Mucosa of gallbladder (tissue), 1 donor: ENCODE results near the gene C19orf47. TPM values are rescaled to one million over a fixed set of nuclear protein-coding genes. Genes with fewer than 3 reads are reported as not detected.

Experiments
- DNase-seq: peaks from one replicate; pipeline ENCODE4 v3.0.0-alpha.2; 2020; ENCODE audit warnings: low spot score
- total RNA-seq: library from RNA; stranded (reverse); gene quantifications from one replicate; pipeline ENCODE4 v1.2.1, GENCODE V29; 2021
- donor health status: DM: no; HTN: no; CAD: no.

The C19orf47 gene, protein sequence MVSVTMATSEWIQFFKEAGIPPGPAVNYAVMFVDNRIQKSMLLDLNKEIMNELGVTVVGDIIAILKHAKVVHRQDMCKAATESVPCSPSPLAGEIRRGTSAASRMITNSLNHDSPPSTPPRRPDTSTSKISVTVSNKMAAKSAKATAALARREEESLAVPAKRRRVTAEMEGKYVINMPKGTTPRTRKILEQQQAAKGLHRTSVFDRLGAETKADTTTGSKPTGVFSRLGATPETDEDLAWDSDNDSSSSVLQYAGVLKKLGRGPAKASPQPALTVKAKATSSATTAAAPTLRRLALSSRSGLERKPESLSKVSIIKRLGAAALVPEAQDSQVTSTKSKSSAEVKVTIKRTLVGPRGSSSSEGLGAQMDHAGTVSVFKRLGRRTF
- 13.2 TPM for total RNA-seq

- DNase-seq = peak; percentile 100
These were observed at the start of gene C19orf47, which contains the start of gene PLD3 for GRCh38 chr19:40348125-40348913. C19orf47 (minus strand) TSS chr19:40348397; CDS start chr19:40341857, 6,540 bp downstream. PLD3 (plus strand) TSS chr19:40348695; CDS start chr19:40366484, 17,789 bp downstream.

- DNase-seq = no peak
These were observed 49.3 kb upstream of the C19orf47 start for GRCh38 chr19:40397568-40397906.

GRCh38 chr19:40396886-40397567 is 48.8 kb upstream of the C19orf47 start:
- DNase-seq = no peak

DNA sequence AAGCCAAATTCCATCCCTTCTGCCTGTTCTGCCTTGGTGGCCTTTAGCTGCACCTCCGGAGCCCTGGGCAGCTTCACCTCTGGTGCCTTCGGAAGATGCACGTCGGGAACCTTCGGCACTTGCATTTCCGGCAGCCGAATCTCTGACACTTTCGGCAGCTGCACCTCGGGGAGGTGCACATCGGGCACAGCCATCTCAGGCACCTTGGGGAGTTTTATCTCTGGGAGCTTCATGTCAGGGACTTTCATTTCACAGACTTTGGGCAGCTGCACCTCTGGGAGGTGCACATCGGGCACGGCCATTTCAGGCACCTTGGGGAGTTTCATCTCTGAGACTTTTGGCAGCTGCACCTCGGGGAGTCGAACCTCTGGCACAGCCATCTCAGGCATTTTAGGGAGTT is 47.8 kb upstream of the C19orf47 start:
- DNase-seq = no peak

- no peak for DNase-seq
These were observed 46.6 kb upstream of the C19orf47 start for GRCh38 chr19:40394816-40395210.

DNA sequence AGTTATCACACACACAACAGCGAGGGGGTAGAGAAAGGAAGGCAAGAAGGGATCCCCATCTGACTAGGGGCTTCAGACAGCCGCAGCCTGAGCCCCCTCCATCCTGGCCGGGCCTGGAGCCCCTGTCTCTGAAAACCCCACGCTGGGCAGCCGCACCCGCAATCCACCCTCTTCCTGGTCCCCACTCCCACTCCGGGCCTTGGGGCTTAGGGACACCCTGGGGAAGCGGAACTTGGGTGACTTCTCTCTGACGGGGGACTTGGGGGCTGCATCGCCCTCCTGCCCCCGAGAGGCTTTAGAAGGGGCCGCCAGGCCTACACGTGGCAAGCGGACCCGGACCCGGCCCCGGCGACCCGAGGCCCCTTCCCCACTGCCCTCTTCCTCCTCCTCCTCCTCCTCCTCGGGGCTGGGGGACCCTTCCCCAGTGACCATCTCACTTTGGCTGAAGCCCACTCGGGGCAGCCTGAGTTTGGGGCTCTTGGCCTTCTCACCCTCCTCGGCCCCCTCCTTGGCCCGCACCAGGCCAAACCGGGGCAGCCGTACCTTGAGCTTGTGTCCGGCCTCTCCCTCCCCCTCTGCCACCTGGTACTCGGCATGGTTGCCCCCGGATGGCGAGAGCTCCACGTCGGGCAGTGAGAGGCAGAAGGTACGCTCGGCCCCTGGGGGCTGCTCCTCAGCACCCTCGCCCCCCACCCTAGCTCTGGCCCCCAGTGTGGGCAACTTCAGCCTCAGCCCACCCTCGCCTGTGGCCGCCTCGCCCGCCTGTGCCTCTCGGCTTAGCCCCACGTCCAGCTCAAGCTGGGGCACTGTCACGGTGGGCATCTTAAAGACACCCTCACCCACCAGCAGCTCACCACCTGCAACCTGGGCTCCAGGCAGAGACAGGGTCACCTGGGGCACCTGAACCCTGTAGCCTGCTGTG is 46.0 kb upstream of the C19orf47 start:
- DNase-seq = no peak

DNA sequence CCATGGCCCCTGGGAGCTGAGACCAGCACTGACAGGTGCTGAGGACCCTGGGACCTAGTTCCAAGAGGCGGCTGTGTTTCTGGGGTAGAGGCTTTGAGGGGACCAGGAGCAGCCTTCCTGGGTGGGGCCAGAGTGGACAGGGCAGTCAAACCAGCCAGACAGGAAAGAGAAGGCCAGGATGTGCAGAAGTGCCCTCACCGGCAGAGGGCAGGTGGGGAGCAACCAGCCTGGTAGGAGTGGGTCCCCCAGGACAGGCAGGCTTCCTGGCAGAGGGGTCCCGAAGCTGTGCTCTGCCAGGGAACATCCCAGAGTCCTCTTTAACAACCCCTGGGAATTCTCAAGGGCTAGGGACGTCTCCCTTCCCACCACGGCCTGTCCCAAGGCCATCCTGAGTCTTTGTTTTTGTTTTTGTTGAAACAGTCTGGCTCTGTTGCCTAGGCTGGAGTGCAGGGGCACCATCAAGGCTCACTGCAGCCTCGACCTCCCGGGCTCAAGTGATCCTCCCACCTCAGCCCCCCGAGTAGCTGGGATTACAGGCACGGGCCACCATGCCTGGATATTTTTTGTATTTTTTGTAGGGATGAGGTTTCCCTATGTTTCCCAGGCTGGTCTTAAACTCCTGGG is 44.8 kb upstream of the C19orf47 start:
- peak; percentile 36 for DNase-seq

GRCh38 chr19:40392123-40392522 is 43.9 kb upstream of the C19orf47 start:
- DNase-seq = no peak

- DNase-seq = no peak
These were observed 42.0 kb upstream of the C19orf47 start, which contains the start of gene HIPK4 for GRCh38 chr19:40390084-40390742. HIPK4 (minus strand) TSS chr19:40390181; CDS start chr19:40389902, 279 bp downstream.

- no peak for DNase-seq
These were observed 41.3 kb upstream of the C19orf47 start for GRCh38 chr19:40389404-40390083.

GRCh38 chr19:40388481-40388880 is 40.3 kb upstream of the C19orf47 start:
- DNase-seq = no peak

DNA sequence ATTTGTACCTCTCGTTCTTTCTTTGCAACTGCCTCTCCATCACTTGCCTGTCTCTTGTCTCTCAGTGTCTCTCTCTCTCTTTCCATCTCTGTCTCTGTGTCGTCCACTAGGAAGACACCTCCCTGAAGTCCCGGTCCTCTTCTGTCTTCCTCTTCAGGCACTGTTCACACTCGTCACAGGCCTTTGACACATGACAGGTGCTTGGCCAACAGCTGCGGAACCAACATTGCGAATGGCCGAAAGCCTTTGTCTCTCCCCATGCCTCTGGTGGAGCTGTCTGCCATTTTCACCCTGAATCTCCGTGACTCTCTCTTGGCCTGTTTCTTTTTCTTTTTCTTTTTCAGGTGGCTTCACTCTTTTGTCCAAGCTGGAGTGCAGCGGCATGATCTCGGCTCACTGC is 39.0 kb upstream of the C19orf47 start:
- DNase-seq = no peak

- DNase-seq = no peak
These were observed 35.6 kb upstream of the C19orf47 start for GRCh38 chr19:40383668-40384248.

DNA sequence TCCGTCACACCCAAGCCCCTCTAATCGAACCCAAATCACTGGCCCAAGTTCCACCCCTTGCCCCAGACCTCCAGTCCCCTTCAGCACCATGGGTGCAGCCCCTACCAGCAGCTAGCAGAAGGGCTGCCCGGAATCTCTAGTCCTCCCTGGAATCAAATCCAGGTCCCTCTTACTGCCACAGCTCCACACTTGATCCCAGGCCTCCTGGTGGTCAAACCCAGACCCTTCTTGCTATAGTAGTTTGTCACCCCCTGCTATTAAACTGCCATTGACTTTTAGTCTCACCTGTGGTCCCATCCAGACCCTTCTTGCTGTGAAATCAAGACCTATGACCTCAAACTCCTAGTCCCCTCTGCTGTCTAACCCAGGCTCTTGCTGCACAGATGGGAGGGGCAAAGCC is 33.1 kb upstream of the C19orf47 start:
- DNase-seq = no peak

GRCh38 chr19:40380199-40381037 is 32.2 kb upstream of the C19orf47 start:
- no peak for DNase-seq

GRCh38 chr19:40379446-40380198 is 31.4 kb upstream of the C19orf47 start:
- DNase-seq = no peak

DNA sequence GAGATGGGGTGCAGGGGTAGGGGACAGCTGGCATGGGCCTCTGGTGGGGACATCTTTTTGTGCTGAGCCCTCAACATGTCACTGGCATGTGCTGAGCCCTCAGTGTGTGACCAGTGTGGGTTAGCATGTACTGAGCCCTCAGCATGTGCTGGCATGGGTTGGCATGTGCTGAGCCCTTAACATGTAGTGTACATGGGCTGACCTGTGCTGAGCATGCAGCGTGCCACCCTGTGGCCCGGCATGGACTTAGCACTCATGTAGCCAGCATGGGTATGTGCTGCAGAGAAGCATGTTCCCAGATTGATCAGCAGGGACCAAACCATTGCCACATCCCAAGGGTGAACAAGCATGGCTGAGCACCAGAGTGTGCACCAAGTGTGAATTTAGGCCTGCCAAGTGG is 30.3 kb upstream of the C19orf47 start:
- no peak for DNase-seq
